Gastrocnemius medialis (tissue), 4 donors: ENCODE measurements around the gene AIFM1. TPM values are rescaled to one million over a fixed set of nuclear protein-coding genes. Genes with fewer than 3 reads are reported as not detected.

Experiments used
- ATAC-seq, 2 donors: fragments of 150-250 bp; one replicate each; pipeline ENCODE4 v1.9.1; 2016
- DNase-seq, 2 donors: peaks; one replicate each; pipeline ENCODE4 v3.0.0-alpha.2; 2019
- H3K27ac ChIP-seq, 4 donors: fragments of 200-600 bp; sonication (generic); 1 replicate in 1 of 4; 2 replicates in 3 of 4; pipeline ENCODE4 v1.5.1; 2016 to 2018; ENCODE audit warnings: mild to moderate bottlenecking in 2 of 4, moderate library complexity in 1 of 4
- H3K27me3 ChIP-seq, 3 donors: fragments of 200-600 bp; sonication (generic) in 2 of 3; 1 replicate in 1 of 3; 2 replicates in 2 of 3; pipeline versions ENCODE4 v1.5.1 to v1.6.0; 2016 to 2019; ENCODE audit warnings: mild to moderate bottlenecking in 1 of 3, moderate library complexity in 1 of 3
- H3K36me3 ChIP-seq, 2 donors: fragments of 200-600 bp; sonication (generic) in 1 of 2; one replicate each; pipeline ENCODE4 v1.5.1; 2017 to 2018
- H3K4me1 ChIP-seq, 2 donors: fragments of 200-600 bp; sonication (generic) in 1 of 2; one replicate each; pipeline ENCODE4 v1.5.1; 2016 to 2017; ENCODE audit warnings: mild to moderate bottlenecking in 2 of 2
- H3K4me3 ChIP-seq, 4 donors: fragments of 200-600 bp; sonication (generic) in 3 of 4; 1 replicate in 1 of 4; 2 replicates in 3 of 4; pipeline ENCODE4 v1.5.1; 2016 to 2019; ENCODE audit warnings: mild to moderate bottlenecking in 2 of 4
- H3K9me3 ChIP-seq, 3 donors: fragments of 200-600 bp; sonication (generic) in 2 of 3; 1 replicate in 1 of 3; 2 replicates in 2 of 3; pipeline ENCODE4 v1.5.1; 2016 to 2019
- CTCF ChIP-seq, 5 experiments: fragments of 450-650 bp in 3 of 5; fragments of 200-600 bp in 2 of 5; sonication (generic) in 2 of 5; IDR thresholded peaks in 4 of 5; conservative IDR thresholded peaks in 1 of 5; 1 replicate in 4 of 5; 2 replicates in 1 of 5; pipeline ENCODE4 v1.5.1; 2016 to 2019; ENCODE audit warnings: antibody characterized with exemption in 5 of 5, mild to moderate bottlenecking in 3 of 5, moderate library complexity in 3 of 5
- POLR2A ChIP-seq, 2 donors: fragments of 450-650 bp; IDR thresholded peaks; one replicate each; pipeline ENCODE4 v1.6.1; 2017; ENCODE audit warnings: antibody characterized with exemption in 2 of 2, mild to moderate bottlenecking in 2 of 2, moderate library complexity in 2 of 2
- in situ Hi-C, 4 donors: fragments of 200-750 bp; cut with MboI; loops; one replicate each; pipeline versions ENCODE4 v1.15.0 to v1.8.0; 2017; ENCODE audit warnings: low sequenced_read_pairs in 4 of 4
- intact Hi-C: fragments of 100-400 bp; cut with DNase I; formaldehyde crosslinking; loops from one replicate; pipeline ENCODE4 v1.15.1; 2023; ENCODE audit warnings: low total_unique reads
- total RNA-seq, 4 donors: library from RNA; depleted of rRNA; stranded (reverse); fragments of >200 nt; gene quantifications; one replicate each; pipeline versions ENCODE4 v1.1.0 to v1.2.3, GENCODE V29; 2016

The AIFM1 gene
- total RNA-seq, 4 donors from 2014 or later = 18.9 to 50.1 (median 30.0) TPM

- in situ Hi-C loops = no loop called here
- Histone ChIP-seq H3K4me1 (no peaks in the 10 kb centered on the region), H3K4me3 (peak within 1 kb of the TSS; percentile 47 to 57 (median 54)), H3K9me3 (no peaks in the 10 kb centered on the region), H3K27ac (peak within 1 kb of the TSS; percentile 60 to 78 (median 74)), H3K36me3 (no peaks in the 10 kb centered on the region), H3K27me3 (peaks cover 0 to 8% (median 7%) of the 10 kb centered on the region in 3 donors)
- DNase-seq (no peak), ATAC-seq (peak; percentile 63 to 73)
- intact Hi-C loops = loop anchor here (2.0 kb wide), 1 partner anchor 54 kb away; the partner anchor contains the start of gene AIFM1
- no peak for TF ChIP-seq CTCF (IDR thresholded peaks at IDR 0.05 in 4 of 5, conservative IDR thresholded peaks at IDR 0.05 in 1 of 5)
- peak in 1 of 2 donors; percentile 11 for TF ChIP-seq POLR2A (IDR thresholded peaks at IDR 0.05)
Measured at GRCh38 chrX:130110379-130111219, 55.0 kb downstream of the AIFM1 start, which contains the start of gene ELF4. TSS of gene ELF4 (minus strand) at chrX:130110497. CDS start at chrX:130081330, 29,167 bp downstream.

GRCh38 chrX:130109429-130110378, 55.9 kb downstream of the AIFM1 start:
- peak overlapping the region; percentile 60 to 78 (median 74) for H3K27ac ChIP-seq
- in situ Hi-C loops = no loop called here
- H3K27me3 ChIP-seq = peaks cover 0 to 8% (median 7%) of the 10 kb centered on the region in 3 donors
- peak; percentile 6 to 25 for ATAC-seq
- H3K9me3 ChIP-seq = no peaks in the 10 kb centered on the region
- TF ChIP-seq POLR2A (IDR thresholded peaks at IDR 0.05) (no peak), CTCF (IDR thresholded peaks at IDR 0.05 in 4 of 5, conservative IDR thresholded peaks at IDR 0.05 in 1 of 5) (no peak)
- no peaks in the 10 kb centered on the region for H3K4me1 ChIP-seq
- intact Hi-C loops = loop anchor here (2.0 kb wide), 1 partner anchor 55 kb away; the partner anchor contains the start of gene AIFM1
- peak overlapping the region; percentile 47 to 57 (median 54) for H3K4me3 ChIP-seq
- no peaks in the 10 kb centered on the region for H3K36me3 ChIP-seq
- no peak for DNase-seq

GRCh38 chrX:130108647-130109428, 56.8 kb downstream of the AIFM1 start:
- no peaks in the 10 kb centered on the region for H3K4me1 ChIP-seq
- peaks cover 0 to 8% (median 7%) of the 10 kb centered on the region in 3 donors for H3K27me3 ChIP-seq
- ATAC-seq (no peak), DNase-seq (peak in 1 of 2 donors; percentile 19)
- intact Hi-C loops = no loop called here
- H3K27ac ChIP-seq = peak overlapping the region; percentile 60 to 78 (median 74)
- TF ChIP-seq POLR2A (IDR thresholded peaks at IDR 0.05) = no peak
- TF ChIP-seq CTCF (IDR thresholded peaks at IDR 0.05 in 4 of 5, conservative IDR thresholded peaks at IDR 0.05 in 1 of 5) = no peak
- in situ Hi-C loops = no loop called here
- H3K9me3 ChIP-seq = no peaks in the 10 kb centered on the region
- no peaks in the 10 kb centered on the region for H3K36me3 ChIP-seq
- H3K4me3 ChIP-seq = peak overlapping the region; percentile 47 to 57 (median 54)

- ATAC-seq (no peak), DNase-seq (no peak)
- Histone ChIP-seq H3K27me3 (peaks cover 0 to 8% (median 7%) of the 10 kb centered on the region in 3 donors), H3K36me3 (no peaks in the 10 kb centered on the region), H3K4me1 (no peaks in the 10 kb centered on the region), H3K27ac (peak overlapping the region; percentile 14 to 43 (median 26)), H3K4me3 (no peak overlapping the region), H3K9me3 (no peaks in the 10 kb centered on the region)
- in situ Hi-C loops = no loop called here
- intact Hi-C loops = no loop called here
- TF ChIP-seq CTCF (IDR thresholded peaks at IDR 0.05 in 4 of 5, conservative IDR thresholded peaks at IDR 0.05 in 1 of 5) = no peak
- TF ChIP-seq POLR2A (IDR thresholded peaks at IDR 0.05) = no peak
Measured at GRCh38 chrX:130106071-130106470, 59.6 kb downstream of the AIFM1 start.
